ENCODE data around the gene NKX6-2. TPM values are rescaled to one million over a fixed set of nuclear protein-coding genes. Genes with fewer than 3 reads are reported as not detected.

Gene NKX6-2
- polyA plus RNA-seq, 1 donor = 1.7 TPM

DNA sequence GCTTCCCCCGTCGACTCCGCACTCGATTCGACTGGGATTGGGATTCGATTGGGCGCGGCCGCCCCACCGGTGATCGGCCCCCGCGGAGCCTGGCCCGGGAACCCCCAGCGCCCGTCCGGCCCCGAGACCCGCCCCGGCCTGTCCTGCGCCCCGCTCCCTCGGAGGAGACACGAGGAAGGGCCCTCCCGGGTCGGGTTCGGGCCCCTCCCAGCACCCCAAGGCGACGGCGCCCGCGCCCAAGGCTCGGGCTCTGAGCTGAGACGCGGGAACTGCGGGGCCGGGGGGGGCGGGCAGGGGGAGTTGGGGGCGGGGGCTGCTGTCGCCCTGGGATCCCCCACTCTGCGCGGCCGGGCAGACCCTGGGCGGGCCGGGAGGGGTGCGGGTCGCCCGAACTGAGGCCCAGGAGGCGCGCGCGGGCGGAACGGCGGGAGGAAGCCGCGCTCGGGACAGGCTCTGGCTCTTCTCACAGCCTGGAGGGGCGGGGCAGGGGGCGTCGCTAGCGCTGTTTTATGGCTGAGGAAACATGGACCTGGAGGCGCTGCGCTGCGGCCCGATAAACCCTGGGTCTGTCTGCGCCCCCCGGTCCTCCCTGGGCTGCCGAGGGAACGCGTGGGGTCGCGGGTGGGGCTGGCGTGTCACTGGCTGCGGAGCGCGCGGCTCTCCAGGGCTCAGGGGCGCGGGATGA, 1.7 kb upstream of the NKX6-2 start:
- no peaks in the 10 kb centered on the region for H3K4me1 ChIP-seq (ENCODE audit: control insufficient read depth, insufficient read depth, low read length)
- peaks cover 77% of the 10 kb centered on the region for H3K27me3 ChIP-seq (ENCODE audit: control insufficient read depth, insufficient read depth, low read length)
- H3K4me3 ChIP-seq (ENCODE audit: low read length) = no peak overlapping the region
- no peak for DNase-seq
- no CpG with 5 or more reads among the region's 80 CpGs for WGBS (ENCODE audit: insufficient coverage, low lambda C conversion rate)
- peaks cover 11% of the 10 kb centered on the region for H3K9me3 ChIP-seq (ENCODE audit: control insufficient read depth, low read depth, low read length)
- no peaks in the 10 kb centered on the region for H3K36me3 ChIP-seq (ENCODE audit: control insufficient read depth, insufficient read depth, low read length)
- no peak overlapping the region for H3K27ac ChIP-seq (ENCODE audit: low read length)

DNA sequence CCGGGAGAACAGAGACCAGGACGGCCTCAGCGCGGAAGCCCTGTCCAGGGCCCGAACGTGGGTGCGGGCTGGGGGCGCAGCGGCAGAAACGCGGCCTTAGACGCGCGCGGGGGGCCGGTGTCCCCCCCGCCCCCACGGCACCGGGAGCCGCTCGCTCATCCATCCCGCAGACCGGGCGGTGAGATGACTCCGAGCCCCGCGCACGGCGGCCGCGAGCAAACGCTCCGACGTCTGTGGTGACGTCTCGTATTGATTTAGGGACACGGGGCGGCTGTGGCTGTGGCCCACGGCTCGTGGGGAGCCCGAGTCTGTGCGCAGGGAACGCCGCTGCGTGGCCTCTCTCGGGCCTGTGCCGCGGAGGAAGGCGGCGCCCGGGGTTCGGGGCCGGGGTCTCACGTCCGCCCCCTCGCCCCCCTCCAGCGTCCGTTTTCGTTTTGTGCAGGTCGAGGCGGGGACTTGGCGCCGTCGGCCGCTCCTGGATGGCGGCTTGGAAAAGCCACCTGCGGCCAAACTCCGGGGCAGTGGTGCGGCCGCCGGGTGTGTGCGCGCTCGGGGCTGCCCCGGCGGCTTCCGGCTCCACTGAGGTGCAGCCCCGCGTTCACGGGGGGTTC, 1.0 kb upstream of the NKX6-2 start:
- Histone ChIP-seq H3K4me3 (ENCODE audit: low read length) (no peak overlapping the region), H3K9me3 (ENCODE audit: control insufficient read depth, low read depth, low read length) (peaks cover 11% of the 10 kb centered on the region), H3K4me1 (ENCODE audit: control insufficient read depth, insufficient read depth, low read length) (no peaks in the 10 kb centered on the region), H3K27me3 (ENCODE audit: control insufficient read depth, insufficient read depth, low read length) (peaks cover 81% of the 10 kb centered on the region), H3K36me3 (ENCODE audit: control insufficient read depth, insufficient read depth, low read length) (peaks cover under 1% of the 10 kb centered on the region), H3K27ac (ENCODE audit: low read length) (no peak overlapping the region)
- no peak for DNase-seq
- WGBS (ENCODE audit: insufficient coverage, low lambda C conversion rate) = no CpG with 5 or more reads among the region's 80 CpGs

DNA sequence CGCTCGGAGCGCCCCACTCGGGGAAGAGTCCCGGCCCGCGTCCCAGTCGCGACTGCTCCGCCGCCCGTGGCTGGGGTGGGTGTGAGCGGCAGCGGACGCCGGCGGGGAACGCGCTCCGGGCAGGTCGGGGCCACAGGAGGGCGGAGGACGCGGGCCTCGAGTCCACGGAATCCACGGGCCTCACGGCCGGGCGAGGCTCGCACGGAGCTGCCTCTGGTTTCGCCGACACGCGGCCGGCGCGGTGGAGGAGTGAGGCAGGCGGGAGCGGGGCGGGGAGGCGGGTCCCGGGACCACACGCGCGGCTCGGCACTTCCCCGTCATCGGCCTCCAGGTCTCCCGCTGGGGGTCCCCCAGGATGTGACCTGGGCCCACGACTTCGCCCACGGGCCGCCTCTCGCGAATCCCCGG, 533 bp upstream of the NKX6-2 start:
- H3K27me3 ChIP-seq (ENCODE audit: control insufficient read depth, insufficient read depth, low read length) = peaks cover 81% of the 10 kb centered on the region
- H3K36me3 ChIP-seq (ENCODE audit: control insufficient read depth, insufficient read depth, low read length) = peaks cover 5% of the 10 kb centered on the region
- H3K4me1 ChIP-seq (ENCODE audit: control insufficient read depth, insufficient read depth, low read length) = no peaks in the 10 kb centered on the region
- no peak overlapping the region for H3K27ac ChIP-seq (ENCODE audit: low read length)
- H3K4me3 ChIP-seq (ENCODE audit: low read length) = no peak overlapping the region
- peaks cover 11% of the 10 kb centered on the region for H3K9me3 ChIP-seq (ENCODE audit: control insufficient read depth, low read depth, low read length)
- no peak for DNase-seq
- WGBS (ENCODE audit: insufficient coverage, low lambda C conversion rate) = no CpG with 5 or more reads among the region's 58 CpGs

DNA sequence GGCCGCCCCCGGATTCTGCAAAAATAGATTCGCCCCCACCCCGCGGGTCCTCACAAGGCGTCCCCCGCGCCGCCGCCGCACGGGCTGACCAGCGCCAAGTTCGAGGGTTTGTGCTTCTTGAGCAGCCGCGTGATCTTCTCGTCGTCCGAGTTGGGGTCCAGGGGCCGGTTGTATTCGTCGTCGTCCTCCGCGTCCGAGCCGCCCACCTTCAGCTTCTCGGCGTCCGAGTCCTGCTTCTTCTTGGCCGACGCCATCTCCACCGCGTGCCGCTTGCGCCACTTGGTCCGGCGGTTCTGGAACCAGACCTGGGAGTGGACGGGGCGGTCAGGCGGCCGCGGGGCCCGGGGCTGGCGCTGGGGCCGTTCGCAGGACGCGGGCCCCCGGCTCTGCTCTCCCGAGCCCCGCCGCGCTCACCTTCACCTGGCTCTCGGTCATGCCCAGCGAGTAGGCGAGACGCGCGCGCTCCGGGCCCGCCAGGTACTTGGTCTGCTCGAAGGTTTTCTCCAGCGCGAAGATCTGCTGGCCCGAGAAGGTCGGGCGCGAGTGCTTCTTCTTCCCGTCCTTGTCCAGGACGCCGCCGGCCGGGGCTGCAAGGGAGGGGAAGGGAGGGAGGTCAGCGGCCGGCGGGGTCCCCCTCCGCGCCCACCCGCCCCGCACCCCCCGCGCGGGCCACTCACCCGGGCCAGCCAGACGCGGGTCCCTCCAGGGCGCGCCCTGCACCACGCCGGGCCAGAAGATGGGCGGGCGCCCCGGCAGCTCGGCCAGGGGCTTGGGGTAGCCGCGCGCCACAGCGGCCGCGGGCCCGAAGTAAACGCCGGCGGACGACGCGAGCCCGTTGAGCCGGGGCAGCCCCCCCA, 853 bp downstream of the NKX6-2 start:
- Histone ChIP-seq H3K4me3 (ENCODE audit: low read length) (no peak overlapping the region), H3K36me3 (ENCODE audit: control insufficient read depth, insufficient read depth, low read length) (peaks cover 11% of the 10 kb centered on the region), H3K27me3 (ENCODE audit: control insufficient read depth, insufficient read depth, low read length) (peaks cover 67% of the 10 kb centered on the region), H3K9me3 (ENCODE audit: control insufficient read depth, low read depth, low read length) (peaks cover 11% of the 10 kb centered on the region), H3K27ac (ENCODE audit: low read length) (no peak overlapping the region), H3K4me1 (ENCODE audit: control insufficient read depth, insufficient read depth, low read length) (no peaks in the 10 kb centered on the region)
- no peak for DNase-seq
- no CpG with 5 or more reads among the region's 111 CpGs for WGBS (ENCODE audit: insufficient coverage, low lambda C conversion rate)

DNA sequence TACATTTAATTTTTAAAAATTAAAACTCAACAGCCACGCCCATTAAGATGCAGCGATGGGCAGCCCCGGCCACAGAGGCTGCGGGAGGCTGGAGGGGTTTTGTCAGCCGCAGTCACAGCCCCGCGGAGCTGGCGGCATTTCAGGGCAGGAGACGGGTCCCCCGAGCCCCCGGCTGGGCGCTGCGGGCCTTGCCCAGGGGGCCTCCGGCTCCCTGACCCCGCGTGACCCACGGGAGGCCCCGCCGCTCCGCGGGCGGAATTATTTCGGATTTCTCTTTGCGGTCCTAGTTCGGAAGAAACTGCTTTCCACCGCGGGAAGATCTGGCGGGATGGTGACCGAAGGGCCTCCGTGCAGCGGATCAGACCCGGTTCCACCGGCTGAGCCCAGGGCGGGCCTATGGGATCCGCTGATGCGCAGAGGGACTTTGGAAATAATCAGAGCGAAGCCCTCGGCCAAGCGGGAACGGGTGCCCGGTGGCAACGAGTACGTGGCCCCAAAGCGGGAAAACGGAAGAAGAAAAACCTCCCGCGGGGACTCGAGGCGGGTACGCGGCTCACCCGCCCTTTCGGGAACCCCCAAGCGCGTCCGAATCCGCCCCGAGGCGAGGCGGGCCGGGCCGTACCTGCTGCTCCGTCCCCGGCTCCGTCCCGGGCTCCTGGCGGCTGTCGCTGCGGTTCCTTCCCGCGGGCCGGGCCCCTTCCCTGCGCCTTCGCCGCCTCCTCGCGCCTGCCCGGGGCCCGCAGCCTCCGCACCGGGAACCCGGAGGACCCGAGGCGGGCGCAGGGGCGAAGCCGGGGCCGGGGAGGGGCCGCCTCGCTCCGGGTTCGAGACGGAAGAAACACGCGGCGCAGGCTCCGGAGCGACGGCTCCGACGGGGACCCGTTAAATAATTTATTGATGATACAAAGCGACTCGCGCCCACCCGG, 1.7 kb downstream of the NKX6-2 start:
- no CpG with 5 or more reads among the region's 106 CpGs for WGBS (ENCODE audit: insufficient coverage, low lambda C conversion rate)
- H3K9me3 ChIP-seq (ENCODE audit: control insufficient read depth, low read depth, low read length) = peaks cover 11% of the 10 kb centered on the region
- H3K4me3 ChIP-seq (ENCODE audit: low read length) = no peak overlapping the region
- H3K36me3 ChIP-seq (ENCODE audit: control insufficient read depth, insufficient read depth, low read length) = peaks cover 18% of the 10 kb centered on the region
- peaks cover 58% of the 10 kb centered on the region for H3K27me3 ChIP-seq (ENCODE audit: control insufficient read depth, insufficient read depth, low read length)
- H3K4me1 ChIP-seq (ENCODE audit: control insufficient read depth, insufficient read depth, low read length) = no peaks in the 10 kb centered on the region
- no peak for DNase-seq
- no peak overlapping the region for H3K27ac ChIP-seq (ENCODE audit: low read length)

DNA sequence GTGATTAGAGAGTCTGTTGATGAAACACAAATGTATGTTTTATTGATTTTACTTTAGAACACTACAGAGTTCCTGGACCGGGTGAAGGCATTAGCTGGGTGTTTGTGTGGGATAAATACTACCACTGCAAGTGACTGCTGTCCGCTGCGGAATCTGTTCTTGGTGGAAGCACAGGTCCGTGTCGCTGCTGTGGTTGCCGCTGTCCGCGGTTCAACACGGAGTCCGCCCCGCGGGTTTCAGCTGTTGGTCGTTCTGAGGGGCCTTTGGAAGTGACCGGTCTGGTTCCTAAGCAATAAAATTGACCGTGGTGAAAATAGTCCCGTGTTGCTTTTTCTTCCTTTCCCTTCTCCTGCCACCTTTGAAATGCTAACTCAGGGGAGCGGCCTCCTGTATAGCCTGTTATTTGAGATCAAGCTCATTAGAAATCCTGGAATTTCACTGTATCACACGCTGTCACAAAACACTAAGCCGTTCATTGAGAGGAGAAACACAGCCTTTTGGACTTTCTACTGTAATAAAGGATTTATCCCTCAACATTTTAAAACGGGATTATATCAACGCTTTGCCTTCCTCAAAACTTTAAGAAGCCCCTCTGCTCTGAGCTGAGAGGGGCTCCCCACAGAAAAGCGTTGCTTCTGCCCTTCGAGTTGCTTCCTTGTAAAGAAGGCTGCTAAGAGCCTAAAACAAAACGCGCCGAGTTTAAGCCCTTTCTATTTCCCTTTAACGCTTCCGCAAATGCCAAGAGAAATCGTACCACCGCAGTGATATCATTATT, 2.6 kb downstream of the NKX6-2 start:
- 74% methylated on average over 5 of the region's 30 CpGs for WGBS (ENCODE audit: insufficient coverage, low lambda C conversion rate)
- Histone ChIP-seq H3K9me3 (ENCODE audit: control insufficient read depth, low read depth, low read length) (peaks cover 6% of the 10 kb centered on the region), H3K4me1 (ENCODE audit: control insufficient read depth, insufficient read depth, low read length) (no peaks in the 10 kb centered on the region), H3K27me3 (ENCODE audit: control insufficient read depth, insufficient read depth, low read length) (peaks cover 50% of the 10 kb centered on the region), H3K4me3 (ENCODE audit: low read length) (no peak overlapping the region), H3K36me3 (ENCODE audit: control insufficient read depth, insufficient read depth, low read length) (peaks cover 24% of the 10 kb centered on the region), H3K27ac (ENCODE audit: low read length) (no peak overlapping the region)
- DNase-seq = no peak

DNA sequence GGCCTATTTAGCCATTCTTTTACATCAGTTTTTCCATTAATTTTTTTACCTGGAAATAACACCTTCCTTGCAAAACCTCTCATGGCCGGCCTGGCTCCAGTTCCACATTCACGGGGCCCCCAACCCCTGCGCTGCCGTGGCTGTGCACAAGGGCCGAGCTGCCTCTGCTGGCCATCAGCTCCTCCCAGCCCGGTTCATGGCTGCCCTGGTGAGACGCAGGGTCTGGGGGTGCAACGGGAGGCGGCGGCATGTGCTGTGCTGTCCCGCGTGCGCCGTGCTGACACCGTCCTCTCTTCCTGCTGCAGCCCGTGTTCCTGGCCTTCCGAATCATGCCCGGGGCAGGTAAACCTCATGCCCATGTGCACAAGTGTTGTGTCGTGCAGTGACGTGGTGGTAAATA, 4.4 kb downstream of the NKX6-2 start:
- Histone ChIP-seq H3K36me3 (ENCODE audit: control insufficient read depth, insufficient read depth, low read length) (peaks cover 31% of the 10 kb centered on the region), H3K27ac (ENCODE audit: low read length) (no peak overlapping the region), H3K9me3 (ENCODE audit: control insufficient read depth, low read depth, low read length) (peaks cover 6% of the 10 kb centered on the region), H3K4me1 (ENCODE audit: control insufficient read depth, insufficient read depth, low read length) (no peaks in the 10 kb centered on the region), H3K4me3 (ENCODE audit: low read length) (no peak overlapping the region), H3K27me3 (ENCODE audit: control insufficient read depth, insufficient read depth, low read length) (peaks cover 33% of the 10 kb centered on the region)
- no peak for DNase-seq
- WGBS (ENCODE audit: insufficient coverage, low lambda C conversion rate) = 80% methylated on average over 1 of the region's 20 CpGs

DNA sequence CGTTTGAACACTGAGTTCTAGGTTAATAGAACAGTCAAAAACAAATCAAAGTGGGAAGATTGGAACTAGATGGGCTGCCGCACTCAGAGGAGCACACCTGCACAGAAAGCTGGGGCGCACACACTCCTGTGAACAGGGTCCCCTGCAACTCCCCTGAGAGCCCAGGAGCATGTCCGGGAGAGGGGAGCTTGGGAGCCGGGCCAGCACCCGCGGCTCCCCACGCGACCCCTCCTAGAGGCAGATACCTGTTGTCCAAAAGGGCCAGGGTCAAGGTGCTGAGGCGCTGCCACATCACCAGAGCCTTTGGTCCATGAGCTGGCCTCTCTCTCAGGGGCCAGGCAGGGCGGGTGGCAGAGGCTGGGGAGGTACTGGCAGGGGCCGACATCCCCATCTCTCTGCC, 5.6 kb downstream of the NKX6-2 start:
- Histone ChIP-seq H3K9me3 (ENCODE audit: control insufficient read depth, low read depth, low read length) (peaks cover 6% of the 10 kb centered on the region), H3K4me3 (ENCODE audit: low read length) (no peak overlapping the region), H3K36me3 (ENCODE audit: control insufficient read depth, insufficient read depth, low read length) (peaks cover 31% of the 10 kb centered on the region), H3K27ac (ENCODE audit: low read length) (no peak overlapping the region), H3K4me1 (ENCODE audit: control insufficient read depth, insufficient read depth, low read length) (no peaks in the 10 kb centered on the region), H3K27me3 (ENCODE audit: control insufficient read depth, insufficient read depth, low read length) (peaks cover 28% of the 10 kb centered on the region)
- DNase-seq = no peak
- WGBS (ENCODE audit: insufficient coverage, low lambda C conversion rate) = no CpG with 5 or more reads among the region's 12 CpGs

DNA sequence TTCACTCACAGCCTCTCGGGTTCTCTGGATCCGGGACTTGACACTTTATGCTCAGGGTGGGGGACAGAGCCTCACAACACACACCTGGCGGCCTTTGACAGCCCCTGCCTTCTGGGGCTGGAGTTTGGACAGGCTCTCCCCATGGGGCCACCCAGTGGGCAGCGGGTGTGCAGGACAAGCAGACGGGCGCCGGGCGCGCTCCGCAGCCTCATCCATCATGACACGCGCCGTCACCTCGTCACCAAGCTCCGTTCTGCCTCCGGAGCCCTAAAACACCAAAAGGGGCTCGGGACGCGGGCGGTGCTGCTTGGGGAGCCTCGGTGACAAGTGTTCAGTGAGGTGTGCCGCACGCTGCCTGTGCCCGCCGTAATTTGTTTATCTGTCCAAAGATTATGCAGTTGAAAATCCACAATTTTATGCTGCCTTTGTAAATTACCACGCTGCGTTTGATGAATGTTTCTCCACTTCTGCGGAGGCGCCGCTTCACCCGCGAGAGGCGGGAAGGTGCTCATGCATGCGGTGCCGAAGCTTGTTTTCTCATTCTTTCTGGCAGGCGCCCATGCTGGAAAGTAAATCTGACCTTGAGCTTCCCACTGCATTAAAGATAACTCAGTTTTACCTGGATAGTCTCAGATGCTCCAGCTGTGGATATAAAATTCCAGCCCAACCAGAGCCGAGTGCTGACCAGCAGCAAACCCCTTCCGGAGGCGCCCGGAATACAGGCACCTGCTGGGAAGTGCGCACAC, 6.2 kb downstream of the NKX6-2 start:
- no peak for DNase-seq
- Histone ChIP-seq H3K4me1 (ENCODE audit: control insufficient read depth, insufficient read depth, low read length) (no peaks in the 10 kb centered on the region), H3K27ac (ENCODE audit: low read length) (no peak overlapping the region), H3K4me3 (ENCODE audit: low read length) (no peak overlapping the region), H3K27me3 (ENCODE audit: control insufficient read depth, insufficient read depth, low read length) (peaks cover 22% of the 10 kb centered on the region), H3K9me3 (ENCODE audit: control insufficient read depth, low read depth, low read length) (peaks cover 6% of the 10 kb centered on the region), H3K36me3 (ENCODE audit: control insufficient read depth, insufficient read depth, low read length) (peaks cover 31% of the 10 kb centered on the region)
- WGBS (ENCODE audit: insufficient coverage, low lambda C conversion rate) = no CpG with 5 or more reads among the region's 41 CpGs

Data from large intestine (tissue), 3 donors.